ENCODE results near the gene ALDH1A2. TPM values are rescaled to one million over a fixed set of nuclear protein-coding genes. Genes with fewer than 3 reads are reported as not detected.
"Not testable (repeated sequence)": the region's sequence is repeated elsewhere in the genome, so short reads cannot be mapped to it uniquely, and the experiment has no call there.

Gene ALDH1A2
- polyA plus RNA-seq, 3 donors from 2014 or later: 0.59 TPM; not detected in 2

GRCh38 chr15:58081891-58082290, 16.4 kb upstream of the ALDH1A2 start:
- H3K27me3 Mint-ChIP-seq (ENCODE audit: low read depth in 3 of 3): peaks cover 4 to 18% (median 7%) of the 10 kb centered on the region in 3 donors
- no peaks in the 10 kb centered on the region for H3K9me3 Mint-ChIP-seq
- H3K36me3 Mint-ChIP-seq: no peaks in the 10 kb centered on the region
- DNase-seq: no peak
- H3K27ac Mint-ChIP-seq: no peak overlapping the region
- H3K4me1 Mint-ChIP-seq: no peaks in the 10 kb centered on the region
- no peak overlapping the region for H3K4me3 Mint-ChIP-seq

GRCh38 chr15:58081456-58081855, 15.9 kb upstream of the ALDH1A2 start:
- H3K4me3 Mint-ChIP-seq: no peak overlapping the region
- H3K27ac Mint-ChIP-seq: no peak overlapping the region
- no peaks in the 10 kb centered on the region for H3K4me1 Mint-ChIP-seq
- peaks cover 3 to 15% (median 4%) of the 10 kb centered on the region in 3 donors for H3K27me3 Mint-ChIP-seq (ENCODE audit: low read depth in 3 of 3)
- H3K9me3 Mint-ChIP-seq: no peaks in the 10 kb centered on the region
- H3K36me3 Mint-ChIP-seq: no peaks in the 10 kb centered on the region
- DNase-seq: no peak

- H3K27me3 Mint-ChIP-seq (ENCODE audit: low read depth in 3 of 3): peaks cover 3 to 16% (median 6%) of the 10 kb centered on the region in 3 donors
Measured at GRCh38 chr15:58080959-58081358, 15.4 kb upstream of the ALDH1A2 start.

GRCh38 chr15:58080398-58080797, 14.9 kb upstream of the ALDH1A2 start:
- H3K4me3 Mint-ChIP-seq: no peak overlapping the region
- DNase-seq: no peak
- no peaks in the 10 kb centered on the region for H3K36me3 Mint-ChIP-seq
- H3K27me3 Mint-ChIP-seq (ENCODE audit: low read depth in 3 of 3): peaks cover 3 to 16% (median 6%) of the 10 kb centered on the region in 3 donors
- H3K4me1 Mint-ChIP-seq: no peaks in the 10 kb centered on the region
- H3K9me3 Mint-ChIP-seq: no peaks in the 10 kb centered on the region
- H3K27ac Mint-ChIP-seq: no peak overlapping the region

More at GRCh38 chr15:58080959-58081358, 15.4 kb upstream of the ALDH1A2 start:
- not testable (repeated sequence) for H3K9me3 Mint-ChIP-seq, H3K27ac Mint-ChIP-seq, DNase-seq, H3K4me1 Mint-ChIP-seq, H3K4me3 Mint-ChIP-seq, H3K36me3 Mint-ChIP-seq

- no peak for DNase-seq
- Mint-ChIP-seq H3K9me3 (no peaks in the 10 kb centered on the region), H3K36me3 (no peaks in the 10 kb centered on the region), H3K4me1 (no peaks in the 10 kb centered on the region), H3K27ac (no peak overlapping the region), H3K4me3 (no peak overlapping the region), H3K27me3 (ENCODE audit: low read depth in 3 of 3) (peaks cover 8 to 18% (median 13%) of the 10 kb centered on the region in 3 donors)
Measured at GRCh38 chr15:58078591-58078990, 13.1 kb upstream of the ALDH1A2 start.

GRCh38 chr15:58077427-58077826, 11.9 kb upstream of the ALDH1A2 start:
- Mint-ChIP-seq H3K27ac (no peak overlapping the region), H3K4me3 (no peak overlapping the region), H3K9me3 (no peaks in the 10 kb centered on the region), H3K4me1 (no peaks in the 10 kb centered on the region), H3K27me3 (ENCODE audit: low read depth in 3 of 3) (peaks cover 11 to 15% (median 13%) of the 10 kb centered on the region in 3 donors), H3K36me3 (no peaks in the 10 kb centered on the region)
- DNase-seq: no peak

- peaks cover 9 to 22% (median 11%) of the 10 kb centered on the region in 3 donors for H3K27me3 Mint-ChIP-seq (ENCODE audit: low read depth in 3 of 3)
- H3K4me3 Mint-ChIP-seq: no peak overlapping the region
- no peaks in the 10 kb centered on the region for H3K9me3 Mint-ChIP-seq
- H3K4me1 Mint-ChIP-seq: no peaks in the 10 kb centered on the region
- DNase-seq: no peak
- H3K36me3 Mint-ChIP-seq: no peaks in the 10 kb centered on the region
- no peak overlapping the region for H3K27ac Mint-ChIP-seq
Measured at GRCh38 chr15:58074452-58074851, 8.9 kb upstream of the ALDH1A2 start.

GRCh38 chr15:58070801-58071418, 5.4 kb upstream of the ALDH1A2 start:
- Mint-ChIP-seq H3K4me3 (no peak overlapping the region), H3K27me3 (ENCODE audit: low read depth in 3 of 3) (peaks cover 12 to 25% (median 17%) of the 10 kb centered on the region in 3 donors)

GRCh38 chr15:58069008-58069407, 3.5 kb upstream of the ALDH1A2 start:
- Mint-ChIP-seq H3K9me3 (no peaks in the 10 kb centered on the region), H3K36me3 (no peaks in the 10 kb centered on the region), H3K4me3 (no peak overlapping the region), H3K4me1 (peaks cover 8 to 13% of the 10 kb centered on the region in 2 donors), H3K27ac (no peak overlapping the region), H3K27me3 (ENCODE audit: low read depth in 3 of 3) (peaks cover 5 to 33% (median 26%) of the 10 kb centered on the region in 3 donors)
- DNase-seq: no peak

More at GRCh38 chr15:58070801-58071418, 5.4 kb upstream of the ALDH1A2 start:
- DNase-seq: peak; percentile 10 to 25 (median 14)
- H3K4me1 Mint-ChIP-seq: peaks cover 6 to 8% of the 10 kb centered on the region in 2 donors
- no peaks in the 10 kb centered on the region for H3K36me3 Mint-ChIP-seq
- no peaks in the 10 kb centered on the region for H3K9me3 Mint-ChIP-seq
- no peak overlapping the region for H3K27ac Mint-ChIP-seq

GRCh38 chr15:58066042-58066867, 744 bp upstream of the ALDH1A2 start:
- DNase-seq: peak; percentile 22 to 41 (median 34)
- Mint-ChIP-seq H3K4me1 (peaks cover 8 to 13% of the 10 kb centered on the region in 2 donors), H3K9me3 (no peaks in the 10 kb centered on the region), H3K4me3 (peak overlapping the region; percentile 61 to 77 (median 74)), H3K36me3 (no peaks in the 10 kb centered on the region), H3K27me3 (ENCODE audit: low read depth in 3 of 3) (peaks cover 15 to 37% (median 36%) of the 10 kb centered on the region in 3 donors), H3K27ac (no peak overlapping the region)

- Mint-ChIP-seq H3K4me1 (peaks cover 8 to 13% of the 10 kb centered on the region in 2 donors), H3K9me3 (no peaks in the 10 kb centered on the region), H3K27me3 (ENCODE audit: low read depth in 3 of 3) (peaks cover 15 to 40% (median 36%) of the 10 kb centered on the region in 3 donors), H3K36me3 (no peaks in the 10 kb centered on the region), H3K27ac (no peak overlapping the region), H3K4me3 (peak overlapping the region in 3 of 5 donors; percentile 33 to 65 (median 51))
- no peak for DNase-seq
Measured at GRCh38 chr15:58064980-58065444, 499 bp downstream of the ALDH1A2 start.

- DNase-seq: no peak
- Mint-ChIP-seq H3K27me3 (ENCODE audit: low read depth in 3 of 3) (peaks cover 15 to 40% (median 36%) of the 10 kb centered on the region in 3 donors), H3K9me3 (no peaks in the 10 kb centered on the region), H3K4me1 (peaks cover 8 to 13% of the 10 kb centered on the region in 2 donors), H3K4me3 (peak overlapping the region in 4 of 5 donors; percentile 16 to 54 (median 42)), H3K36me3 (no peaks in the 10 kb centered on the region), H3K27ac (no peak overlapping the region)
Measured at GRCh38 chr15:58064082-58064979, 1.2 kb downstream of the ALDH1A2 start.

GRCh38 chr15:58063614-58064013, 1.9 kb downstream of the ALDH1A2 start:
- Mint-ChIP-seq H3K9me3 (no peaks in the 10 kb centered on the region), H3K36me3 (no peaks in the 10 kb centered on the region), H3K4me3 (no peak overlapping the region), H3K4me1 (peaks cover 8 to 13% of the 10 kb centered on the region in 2 donors), H3K27ac (no peak overlapping the region), H3K27me3 (ENCODE audit: low read depth in 3 of 3) (peaks cover 15 to 40% (median 32%) of the 10 kb centered on the region in 3 donors)
- DNase-seq: no peak
